EL (cell line): ENCODE results near the gene LDLRAD2.

Source experiments
- DNase-seq: peaks from one replicate; pipeline ENCODE4 v3.0.0-alpha.2; 2016

LDLRAD2 gene

DNA sequence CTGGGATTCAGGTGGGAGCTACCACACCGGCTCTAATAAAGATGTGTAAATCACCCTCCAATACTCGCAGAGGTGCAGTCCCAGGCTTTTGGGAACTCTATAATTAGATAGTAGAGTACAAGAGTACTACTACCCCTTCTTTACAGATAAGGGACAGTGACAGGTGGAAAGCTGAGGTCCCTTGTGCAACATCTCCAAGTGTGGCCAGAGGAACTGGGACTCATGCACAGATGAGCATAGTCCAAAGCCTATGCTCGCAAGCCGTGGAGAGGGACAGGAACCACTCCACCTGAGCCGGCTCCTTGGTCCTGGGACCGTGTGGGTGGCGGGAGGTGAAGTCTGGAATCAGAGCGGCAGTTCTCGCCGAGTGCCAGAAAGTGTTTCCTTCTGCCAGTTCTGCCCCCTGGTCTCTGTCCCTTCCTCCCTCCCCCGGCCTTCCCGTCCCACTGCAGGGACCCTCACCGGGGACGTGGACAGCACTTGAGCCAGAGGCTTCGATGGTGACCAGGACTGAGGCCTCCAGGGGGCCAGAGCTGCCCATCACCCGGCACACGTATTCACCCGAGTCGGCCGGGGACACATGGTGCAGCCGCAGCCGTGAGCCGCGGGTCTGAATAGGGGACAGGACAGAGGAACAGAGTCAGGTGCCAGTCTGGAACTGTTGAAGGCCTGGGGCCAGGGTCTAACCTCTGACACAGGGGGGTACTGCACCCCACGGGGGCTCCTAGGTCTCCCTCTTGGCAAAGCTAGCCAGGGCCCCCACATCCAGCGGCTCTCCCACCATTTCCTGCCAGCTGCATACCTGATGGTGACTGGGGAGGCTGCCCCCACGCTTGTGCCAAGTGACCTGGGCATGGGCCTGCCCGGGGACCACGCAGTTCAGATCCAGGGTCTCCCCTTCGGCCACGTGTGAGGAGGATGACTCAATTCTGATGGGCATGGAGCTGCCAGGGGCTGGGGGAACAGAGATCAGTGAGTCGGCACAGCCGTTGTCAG is 33.9 kb downstream of the LDLRAD2 start:
- DNase-seq, result no peak

DNA sequence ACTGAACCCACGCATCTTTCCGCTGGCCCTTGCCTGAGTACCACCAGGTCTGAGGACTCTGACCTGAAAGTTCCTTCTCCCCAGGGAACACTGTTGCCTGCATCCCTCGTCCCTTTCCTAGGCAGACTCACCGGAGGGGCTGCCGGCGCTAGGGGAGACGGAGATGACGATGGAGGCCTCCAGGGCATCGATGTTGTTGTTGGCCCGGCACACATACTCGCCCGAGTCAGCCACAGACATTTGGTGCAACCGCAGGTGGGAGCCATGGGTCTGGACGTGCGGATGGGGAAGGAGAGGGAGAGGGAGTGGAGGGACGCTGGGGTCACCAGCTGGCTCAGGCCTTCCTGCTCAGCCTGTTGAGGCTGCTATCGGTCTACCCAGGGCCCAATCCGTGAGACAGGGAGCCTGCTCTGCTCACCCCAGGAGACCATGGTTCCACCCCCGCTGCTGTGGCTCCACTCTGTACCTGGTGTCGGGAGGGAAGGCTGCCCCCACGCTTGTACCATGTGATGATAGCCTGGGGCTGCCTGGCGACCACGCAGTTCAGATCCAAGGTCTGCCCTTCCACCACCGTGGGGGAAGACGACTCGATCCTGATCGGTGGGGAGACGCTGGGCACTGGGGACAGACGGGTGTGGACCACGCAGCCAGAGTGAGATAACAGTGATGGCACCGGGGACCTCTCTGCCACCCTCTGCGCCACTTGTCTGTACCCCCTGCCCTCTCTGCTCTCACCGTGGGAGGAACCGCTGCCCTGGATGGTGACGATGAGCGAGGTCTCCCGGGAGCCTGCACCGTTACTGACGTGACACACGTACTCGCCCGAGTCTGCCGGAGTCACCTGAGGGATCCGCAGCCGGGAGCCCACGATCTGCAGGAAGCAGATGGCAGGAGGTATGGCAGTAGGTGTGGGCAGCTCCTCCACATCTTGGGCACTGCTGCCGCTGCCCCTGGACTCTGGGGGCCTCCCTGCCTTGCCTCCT is 35.4 kb downstream of the LDLRAD2 start:
- DNase-seq, result no peak

DNA sequence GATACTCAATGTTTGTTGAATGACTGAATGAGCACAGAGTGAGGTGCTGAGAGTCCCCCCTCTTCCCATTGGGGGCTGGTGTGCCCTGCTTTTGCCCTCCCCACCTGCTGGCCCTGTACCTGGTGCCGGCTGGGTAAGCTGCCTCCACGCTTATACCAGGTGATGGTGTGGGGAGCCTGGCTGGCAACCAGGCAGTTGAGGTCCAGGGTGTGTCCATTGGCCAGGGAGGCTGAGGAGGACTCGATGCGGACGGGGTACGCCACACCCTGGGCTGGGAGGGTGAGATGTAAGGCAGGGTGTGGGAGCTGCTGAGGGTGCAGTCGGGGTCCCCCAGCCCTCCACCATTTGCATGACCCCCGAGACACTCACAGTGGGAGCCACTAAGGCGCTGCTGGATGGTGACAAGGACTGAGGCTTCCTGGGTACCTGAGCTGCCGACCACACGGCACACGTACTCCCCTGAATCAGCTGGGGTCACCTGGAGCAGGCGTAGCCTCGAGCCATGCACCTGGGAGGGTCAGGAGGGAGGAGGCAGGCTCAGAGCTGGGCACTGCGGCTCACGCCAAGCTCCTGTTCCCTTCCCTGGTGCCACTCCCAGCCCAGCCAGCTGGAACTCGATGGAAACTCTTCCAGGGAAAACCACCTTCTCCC is 36.6 kb downstream of the LDLRAD2 start:
- no peak for DNase-seq

DNA sequence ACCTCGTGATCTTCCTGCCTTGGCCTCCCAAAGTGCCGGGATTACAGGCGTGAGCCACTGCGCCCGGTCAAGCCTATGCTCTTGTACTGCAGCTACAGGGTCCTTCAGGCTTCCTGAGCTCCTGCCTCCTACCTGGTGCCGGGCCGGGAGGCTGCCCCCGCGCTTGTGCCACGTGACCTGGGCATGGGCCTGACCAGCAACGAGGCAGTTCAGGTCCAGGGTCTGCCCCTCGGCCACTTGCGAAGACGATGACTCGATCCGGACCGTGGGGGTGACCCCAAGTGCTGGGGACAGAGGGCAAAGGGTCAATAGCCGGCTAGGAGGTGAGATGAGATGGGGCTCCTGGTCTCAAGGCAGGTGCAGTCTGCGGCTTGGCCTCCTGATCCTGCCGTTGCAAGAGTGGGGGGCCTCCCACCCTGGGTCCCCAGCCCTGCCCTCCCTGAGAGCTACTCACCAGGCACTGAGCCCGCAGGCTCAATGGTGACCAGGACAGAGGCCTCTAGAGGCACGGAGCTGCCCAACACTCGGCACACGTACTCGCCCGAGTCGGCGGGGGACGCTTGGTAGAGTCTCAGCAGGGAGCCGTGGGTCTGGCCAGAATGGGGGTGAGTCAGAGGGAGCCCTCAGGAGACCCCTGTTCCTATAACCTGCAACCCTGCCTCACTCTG is 38.0 kb downstream of the LDLRAD2 start:
- no peak for DNase-seq

DNA sequence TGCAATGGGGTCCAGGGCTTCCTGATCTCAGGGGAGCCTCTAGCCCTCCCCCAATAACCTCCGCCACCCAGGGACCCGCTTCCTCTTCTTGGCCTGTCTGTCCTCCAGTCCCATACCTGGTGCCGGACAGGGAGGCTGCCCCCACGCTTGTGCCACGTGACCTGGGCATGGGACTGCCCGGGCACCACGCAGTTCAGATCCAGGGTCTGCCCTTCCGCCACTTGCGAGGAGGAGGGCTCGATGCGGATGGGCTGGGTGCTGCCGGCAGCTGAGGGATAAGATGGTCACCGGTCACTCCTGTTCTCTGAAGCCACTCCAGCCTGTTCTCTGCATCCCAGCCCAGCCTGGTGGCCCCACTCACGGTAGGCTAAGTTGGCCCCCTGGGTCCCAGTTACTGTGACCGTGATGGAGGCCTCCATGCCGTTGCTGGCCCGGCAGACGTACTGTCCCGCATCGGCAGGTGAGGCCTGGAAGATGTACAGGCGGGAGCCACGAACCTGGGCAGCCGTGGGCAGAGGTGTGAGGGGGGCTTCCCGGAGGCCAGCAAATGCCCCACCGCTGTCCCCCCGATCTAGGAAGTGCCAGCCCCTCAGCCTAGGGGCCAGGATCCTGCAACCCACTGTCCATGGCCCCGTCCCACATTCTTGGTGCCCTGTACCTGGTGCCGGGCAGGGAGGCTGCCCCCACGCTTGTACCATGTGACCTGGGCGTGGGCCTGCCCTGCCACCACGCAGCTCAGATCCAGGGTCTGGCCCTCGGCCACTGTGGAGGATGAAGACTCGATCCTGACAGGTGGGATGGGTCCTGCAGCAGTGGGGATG is 39.6 kb downstream of the LDLRAD2 start:
- no peak for DNase-seq

DNA sequence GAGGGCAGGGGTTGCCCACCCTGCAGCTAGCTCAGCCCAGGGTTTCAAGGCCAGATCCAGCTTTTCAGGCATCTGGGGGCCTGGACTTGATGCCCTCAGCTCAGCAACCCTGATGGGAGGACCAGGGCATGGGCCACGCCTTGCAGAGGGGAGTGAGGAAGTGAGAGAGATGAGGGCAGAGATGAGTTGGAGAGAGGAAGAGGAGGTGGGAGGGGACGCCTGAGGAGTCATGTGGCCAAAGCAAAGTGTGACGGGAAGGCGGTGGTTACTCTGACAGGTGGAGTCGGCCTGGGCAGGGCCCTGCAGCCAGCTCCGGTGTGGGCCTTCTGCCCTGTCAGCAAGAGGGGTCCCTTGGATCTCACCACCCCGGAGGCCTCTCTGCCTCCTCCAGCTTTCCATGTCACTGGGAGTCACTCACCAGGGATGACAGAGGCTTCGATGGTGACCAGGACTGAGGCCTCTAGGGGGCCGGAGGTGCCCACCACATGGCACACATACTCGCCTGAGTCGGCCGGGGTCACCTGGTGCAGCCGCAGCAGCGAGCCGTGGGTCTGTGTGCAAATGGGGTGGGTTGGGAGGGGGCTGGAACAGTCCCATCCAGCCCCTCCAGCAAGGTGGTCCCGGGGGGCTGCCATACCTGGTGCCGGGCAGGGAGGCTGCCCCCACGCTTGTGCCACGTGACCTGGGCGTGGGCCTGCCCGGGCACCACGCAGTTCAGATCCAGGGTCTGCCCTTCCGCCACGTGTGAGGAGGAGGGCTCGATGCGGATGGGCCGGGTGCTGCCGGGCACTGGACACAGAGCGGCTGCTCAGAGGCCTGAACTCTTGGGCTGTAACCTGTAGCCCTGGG is 40.4 kb downstream of the LDLRAD2 start:
- no peak for DNase-seq

DNA sequence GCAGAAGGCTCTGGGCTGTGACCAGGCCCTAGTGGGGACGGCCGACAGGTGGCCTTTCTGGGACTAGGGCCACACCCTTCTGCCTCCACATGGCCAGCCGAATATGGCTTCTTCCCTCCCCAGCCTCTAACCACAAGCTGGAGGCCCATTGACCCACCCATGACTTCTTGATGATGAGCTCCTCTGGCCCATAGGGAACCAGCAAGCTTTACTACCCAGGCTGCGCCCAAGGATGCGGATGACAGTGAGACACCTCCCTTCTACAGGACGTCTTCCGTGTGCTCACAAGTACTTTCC is 41.0 kb downstream of the LDLRAD2 start:
- DNase-seq, result no peak

DNA sequence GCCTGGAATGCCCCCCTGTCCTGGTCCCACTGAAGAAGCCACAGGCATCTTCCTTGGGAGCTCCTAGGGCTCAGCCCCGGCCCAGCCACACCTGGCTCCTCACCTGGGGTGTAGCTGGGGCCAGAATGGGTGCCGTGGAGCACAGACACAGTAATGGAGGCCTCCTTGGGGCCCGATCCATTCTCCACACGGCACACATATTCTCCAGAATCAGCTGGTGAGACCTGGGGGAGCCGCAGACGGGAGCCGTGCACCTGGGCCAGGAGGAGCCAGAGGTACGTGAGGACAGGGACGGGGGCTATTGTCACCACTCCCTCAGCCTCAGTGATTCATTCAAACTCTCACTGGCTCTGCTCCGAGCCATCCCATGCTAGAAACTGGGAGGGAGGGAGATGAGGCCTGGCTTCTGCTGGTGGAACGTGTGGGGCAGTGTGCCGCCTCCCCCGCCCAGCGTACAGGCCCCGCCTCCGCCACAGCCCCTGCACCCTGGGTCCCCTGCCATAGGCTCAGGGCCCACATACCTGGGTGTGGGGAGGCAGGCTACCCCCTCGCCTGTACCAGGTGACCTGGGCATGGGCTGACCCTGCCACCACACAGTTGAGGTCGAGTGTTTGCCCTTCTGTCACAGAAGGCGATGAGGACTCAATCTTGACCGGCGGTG is 42.2 kb downstream of the LDLRAD2 start:
- no peak for DNase-seq

DNA sequence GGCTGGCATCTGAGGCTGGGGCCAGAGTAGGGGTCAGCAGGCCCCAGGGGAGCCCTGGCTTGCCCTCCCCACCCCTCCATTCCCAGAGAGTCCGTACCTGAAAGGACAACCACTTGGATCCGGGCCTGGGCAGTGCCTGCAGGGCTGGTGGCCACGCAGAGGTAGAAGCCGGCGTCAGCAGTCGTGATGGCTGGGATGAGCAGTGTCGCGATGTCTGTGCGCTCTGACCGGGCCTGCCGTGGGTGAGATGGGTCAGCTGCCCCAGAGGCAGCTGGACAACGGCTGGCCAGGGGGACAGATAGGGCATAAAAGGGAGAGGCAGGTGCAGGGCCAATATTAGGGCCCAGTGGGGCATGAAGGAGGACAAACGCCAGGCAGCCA is 42.7 kb downstream of the LDLRAD2 start:
- no peak for DNase-seq

DNA sequence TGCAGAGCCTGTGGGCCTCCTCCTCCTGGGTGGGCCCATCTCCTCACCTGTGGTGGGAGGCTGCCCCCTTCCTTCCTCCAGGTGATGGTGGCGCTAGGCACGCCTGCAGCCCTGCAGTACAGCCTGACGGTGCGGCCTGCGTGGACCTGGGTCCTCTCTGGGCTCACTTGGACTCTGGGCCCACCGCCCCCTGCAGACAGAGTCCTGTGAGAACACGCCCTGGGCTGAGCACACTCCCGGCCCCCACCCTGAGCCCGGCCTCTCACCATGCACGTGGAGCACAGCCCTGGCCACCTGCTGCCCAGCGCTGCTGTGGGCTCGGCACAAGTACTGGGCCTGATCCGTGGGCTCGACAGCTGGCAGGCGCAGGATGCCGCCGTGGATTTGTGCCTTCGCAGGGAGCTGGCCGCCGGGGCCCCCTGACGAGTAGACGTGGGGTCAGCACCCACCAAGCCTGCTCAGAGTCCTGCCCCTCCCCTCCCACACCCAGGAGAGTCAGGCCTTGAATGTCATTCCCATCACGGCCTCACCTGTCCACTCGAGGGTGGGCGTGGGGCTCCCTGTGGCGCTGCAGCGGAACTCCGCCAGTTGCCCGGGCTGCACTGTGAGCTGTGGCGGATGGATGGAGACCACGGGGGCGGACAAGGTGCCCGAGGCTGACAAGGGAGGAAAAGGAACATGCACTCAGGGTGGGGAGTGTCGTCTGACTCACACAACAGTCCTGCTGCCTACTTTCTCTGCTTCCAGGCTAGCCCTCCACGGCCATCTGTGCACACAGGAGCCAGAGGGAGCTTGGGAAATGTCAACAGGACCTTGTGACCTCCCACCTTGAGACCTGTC is 43.4 kb downstream of the LDLRAD2 start:
- DNase-seq, result no peak

DNA sequence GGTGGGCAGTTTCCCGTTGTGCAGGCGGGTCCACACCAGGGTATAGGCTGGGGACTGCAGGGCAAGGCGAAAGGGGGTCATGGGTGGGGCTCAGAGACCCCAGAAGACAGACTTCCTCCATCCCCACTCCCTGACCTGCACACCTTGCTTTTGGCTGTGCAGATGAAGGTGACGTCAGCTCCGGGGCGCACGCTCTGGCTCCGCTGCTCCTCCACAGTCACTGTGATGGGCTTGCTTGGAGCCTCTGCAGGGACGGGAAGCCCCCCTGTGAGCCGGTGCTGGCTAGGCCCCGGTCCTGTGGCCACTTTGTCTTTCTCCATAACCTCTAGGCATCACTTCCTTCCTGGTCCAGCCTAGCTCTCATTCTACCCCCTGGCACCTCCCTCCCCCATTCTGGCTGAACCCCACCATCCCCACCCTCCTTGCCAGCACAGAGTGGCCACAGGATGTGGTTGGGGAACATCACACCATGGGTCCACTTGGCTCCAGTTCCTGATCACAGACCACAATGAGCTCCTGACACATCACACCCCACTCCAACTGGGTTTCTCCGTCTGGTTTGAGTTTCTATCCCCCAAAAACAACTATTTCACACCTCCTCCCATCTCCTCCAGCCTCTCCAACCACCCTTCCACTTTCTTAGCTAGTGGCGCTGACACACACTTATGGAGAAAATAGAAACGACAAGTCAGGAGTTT is 45.2 kb downstream of the LDLRAD2 start:
- DNase-seq, result peak; percentile 56

DNA sequence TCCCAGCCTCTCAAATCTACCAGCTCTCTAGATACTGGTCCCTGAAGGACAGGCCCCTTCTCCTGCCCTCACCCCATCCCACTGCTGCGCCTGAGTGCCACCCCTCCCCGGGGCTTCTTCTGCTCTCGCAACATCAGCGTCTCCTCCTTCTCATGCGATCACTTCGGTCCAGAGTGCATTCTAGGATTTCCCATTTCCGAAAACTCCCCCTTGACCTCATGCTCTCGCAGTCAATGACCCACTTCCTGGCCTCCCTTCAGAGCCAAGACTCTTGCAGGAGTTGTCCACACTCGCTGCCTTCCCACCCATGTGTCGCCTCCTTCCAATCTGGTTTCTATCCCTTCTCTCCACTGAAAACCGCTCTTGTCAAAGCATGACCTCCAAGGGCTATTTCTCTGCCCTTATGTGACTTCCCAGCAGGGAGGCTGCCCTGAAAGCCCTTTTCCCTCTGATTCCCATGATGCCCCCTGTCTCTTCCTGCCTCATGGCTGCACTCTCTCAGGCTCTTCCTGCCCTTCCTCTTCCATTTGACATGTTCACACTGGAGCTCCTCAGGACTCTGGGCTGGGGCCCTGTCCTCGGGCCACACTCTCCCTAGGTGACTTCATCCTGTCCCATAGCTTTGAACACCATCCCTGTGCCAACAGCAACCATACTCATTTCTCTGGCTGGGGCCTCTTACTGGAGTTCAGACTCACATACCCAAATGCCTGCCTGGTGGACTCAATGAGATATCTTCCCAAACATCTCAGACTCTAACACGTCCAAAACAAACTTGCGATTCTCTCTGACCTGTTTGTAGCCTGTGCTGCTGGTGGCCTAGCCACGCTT is 46.0 kb downstream of the LDLRAD2 start:
- no peak for DNase-seq

DNA sequence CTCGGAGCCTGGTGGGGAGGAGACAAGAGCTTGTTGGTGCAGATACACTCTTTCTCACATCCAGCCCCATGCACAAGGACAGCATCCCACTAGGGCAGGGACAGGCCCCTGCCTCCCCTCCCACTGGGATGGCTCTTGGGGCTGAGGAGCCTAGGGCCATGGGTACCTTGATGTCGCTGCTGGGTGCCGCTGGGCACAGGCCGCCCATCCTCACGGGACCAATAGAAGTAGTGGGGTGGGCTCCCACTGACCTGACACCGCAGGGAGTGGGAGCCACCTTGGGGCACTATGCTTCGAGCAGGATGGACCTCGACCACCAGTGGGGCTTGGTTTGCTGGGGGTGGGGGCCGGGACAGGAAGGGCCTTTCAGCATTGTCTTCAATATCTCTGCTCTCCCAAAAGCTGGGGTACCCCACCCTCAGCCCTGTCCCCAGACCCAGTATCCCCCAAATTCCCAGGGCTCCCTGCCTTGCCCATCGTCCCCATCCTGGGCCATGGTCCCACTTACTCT is 47.7 kb downstream of the LDLRAD2 start:
- DNase-seq, result no peak

DNA sequence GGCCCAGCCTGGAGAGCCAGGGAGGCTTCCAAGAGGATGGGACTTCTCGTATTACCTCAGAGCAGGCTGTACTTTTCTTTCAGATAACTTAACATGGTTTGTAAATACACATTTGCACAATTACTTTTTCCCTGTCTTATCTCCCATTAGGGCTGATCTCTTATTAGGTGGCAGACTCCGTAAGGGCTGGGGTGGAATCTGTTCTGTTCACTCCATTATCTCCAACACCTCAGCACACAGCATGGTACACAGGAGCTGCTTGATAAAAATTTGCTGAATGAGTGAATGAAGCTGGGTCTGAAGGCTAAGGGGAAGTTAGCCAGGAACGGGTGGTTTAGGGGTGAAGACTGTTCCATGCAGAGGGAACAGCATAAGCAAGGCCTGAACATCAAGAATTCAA is 48.9 kb downstream of the LDLRAD2 start:
- DNase-seq, result no peak

DNA sequence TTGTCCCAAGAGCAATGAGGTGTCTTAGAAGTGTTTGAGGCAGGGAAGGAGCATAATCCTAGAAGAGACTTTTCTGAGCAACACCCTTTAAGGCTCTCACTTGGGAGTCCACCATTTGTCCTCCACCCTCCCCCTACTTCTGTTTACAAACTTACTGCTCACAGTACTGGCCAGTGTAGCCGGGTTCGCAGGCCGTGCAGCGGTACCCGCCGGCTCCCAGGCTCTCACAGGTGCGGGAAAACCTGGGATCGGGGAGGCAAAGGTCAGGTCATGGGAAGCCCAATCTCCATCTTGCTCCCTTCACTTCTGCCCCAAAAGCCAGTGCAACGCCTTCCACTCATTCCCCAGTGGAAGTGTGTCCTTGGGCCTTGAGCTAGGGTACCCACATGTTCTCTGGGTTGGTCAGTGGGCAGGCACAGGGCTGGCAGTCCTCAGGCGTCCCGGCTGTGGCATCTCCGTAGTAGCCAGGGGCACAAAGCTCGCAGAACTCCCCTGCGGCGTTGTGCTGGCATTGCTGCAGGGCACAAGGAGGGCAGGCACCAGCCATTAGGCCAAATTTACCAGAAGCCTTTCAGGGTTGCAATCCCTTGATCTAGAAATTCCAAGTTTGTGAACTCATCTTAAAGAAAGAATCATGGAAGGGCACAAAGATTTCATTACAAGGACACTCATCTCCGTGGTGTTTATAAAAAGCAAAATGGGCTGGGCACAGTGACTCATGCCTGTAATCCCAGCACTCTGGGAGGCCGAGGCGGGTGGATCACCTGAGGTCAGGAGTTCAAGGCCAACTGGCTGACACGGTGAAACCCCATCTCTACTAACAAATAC is 49.8 kb downstream of the LDLRAD2 start:
- peak; percentile 77 for DNase-seq

DNA sequence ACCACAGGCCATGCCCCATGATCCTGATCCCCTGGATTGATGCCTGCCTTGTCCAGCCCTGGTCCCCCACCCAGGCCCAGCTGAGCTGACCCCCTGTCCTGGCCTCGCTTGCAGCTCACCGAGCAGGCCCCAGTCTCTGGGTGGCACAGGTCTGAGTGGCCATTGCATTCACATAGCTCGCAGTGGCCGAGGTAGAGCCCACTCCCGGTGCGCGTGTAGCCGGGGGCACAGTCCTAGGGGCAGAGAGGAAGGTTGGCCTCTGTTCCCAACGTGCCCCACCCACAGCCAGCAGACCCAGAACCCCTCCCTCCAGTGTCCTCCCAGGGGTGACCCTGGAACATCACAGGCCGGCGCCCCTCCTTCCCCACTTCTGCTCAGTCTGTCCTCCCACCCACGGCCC is 51.9 kb downstream of the LDLRAD2 start:
- no peak for DNase-seq

DNA sequence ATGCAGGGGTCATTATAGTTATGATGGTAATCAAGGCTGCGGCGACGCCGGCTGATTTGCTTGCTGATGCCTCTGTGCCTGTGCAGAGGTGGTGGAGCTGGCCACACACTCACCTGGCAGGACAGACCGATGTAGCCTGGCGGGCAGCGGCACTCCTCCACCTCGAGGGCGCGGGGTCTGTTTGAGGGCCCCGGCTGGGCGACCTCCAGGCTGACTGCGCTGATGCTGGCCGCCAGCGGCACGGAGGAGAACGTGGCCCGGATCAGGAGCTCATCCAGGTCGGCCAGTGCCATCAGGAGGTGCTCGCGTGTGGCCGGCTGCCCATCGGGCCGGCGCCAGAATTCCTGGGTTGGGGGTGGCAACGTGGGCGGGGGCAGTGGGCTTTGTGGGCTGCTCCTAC is 52.7 kb downstream of the LDLRAD2 start:
- DNase-seq, result no peak
